D341Med (cell line): ENCODE data around the gene TRIM43.
"Not testable (repeated sequence)": the region's sequence is repeated elsewhere in the genome, so short reads cannot be mapped to it uniquely, and the experiment has no call there.

Experiments used
- DNase-seq: peaks from one replicate; pipeline ENCODE4 v3.0.0; 2012; ENCODE audit warnings: low spot score

The TRIM43 gene

DNA sequence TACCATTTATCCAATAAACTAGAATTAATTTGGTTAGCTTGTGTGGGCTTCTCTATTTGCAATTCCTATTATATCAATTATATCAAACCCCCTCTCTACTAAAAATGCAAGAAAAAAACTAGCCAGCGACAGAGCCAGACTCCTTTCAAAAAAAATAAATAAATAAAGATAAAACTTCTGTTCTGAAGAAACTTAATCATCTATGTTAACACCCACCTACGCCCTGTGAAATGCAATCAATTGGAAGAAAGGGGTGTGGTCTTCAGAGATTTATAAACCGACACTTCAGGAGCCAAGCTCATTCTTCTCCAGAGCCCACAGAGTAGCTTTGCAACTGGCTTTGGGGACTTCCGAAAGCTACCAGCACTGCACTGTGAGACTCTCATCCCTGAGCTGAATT lies at the start of gene TRIM43:
Gene TRIM43 (plus strand): TSS at position 301 of the 400 bp plus-strand sequence. CDS start 2,023 bp downstream, outside the sequence.
- not testable (repeated sequence) for DNase-seq

DNA sequence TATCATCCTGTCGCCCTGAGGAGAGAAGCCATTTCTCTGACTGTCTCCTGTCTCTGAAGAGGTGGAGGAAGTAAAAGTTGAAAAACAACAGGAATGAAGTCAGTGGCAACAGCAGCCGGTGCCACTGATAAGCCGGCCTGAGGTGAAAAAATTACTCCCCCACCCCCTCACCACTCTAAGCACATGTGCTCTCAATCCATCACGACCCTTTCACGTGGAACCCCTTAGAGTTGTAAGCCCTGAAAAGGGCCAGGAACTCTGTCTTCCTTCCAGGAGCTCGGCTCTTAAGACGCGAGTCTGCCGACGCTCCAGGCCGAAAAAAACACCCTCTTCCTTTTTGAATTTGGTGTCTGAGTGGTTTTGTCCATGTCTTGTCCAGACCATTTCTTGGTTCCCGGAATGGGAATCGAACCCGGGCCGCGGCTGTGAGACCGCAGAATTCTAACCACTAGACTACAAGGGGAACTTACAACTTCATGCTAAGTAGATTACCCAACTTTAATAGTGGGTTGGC lies 40.7 kb upstream of the TRIM43 start:
- DNase-seq, result no peak

DNA sequence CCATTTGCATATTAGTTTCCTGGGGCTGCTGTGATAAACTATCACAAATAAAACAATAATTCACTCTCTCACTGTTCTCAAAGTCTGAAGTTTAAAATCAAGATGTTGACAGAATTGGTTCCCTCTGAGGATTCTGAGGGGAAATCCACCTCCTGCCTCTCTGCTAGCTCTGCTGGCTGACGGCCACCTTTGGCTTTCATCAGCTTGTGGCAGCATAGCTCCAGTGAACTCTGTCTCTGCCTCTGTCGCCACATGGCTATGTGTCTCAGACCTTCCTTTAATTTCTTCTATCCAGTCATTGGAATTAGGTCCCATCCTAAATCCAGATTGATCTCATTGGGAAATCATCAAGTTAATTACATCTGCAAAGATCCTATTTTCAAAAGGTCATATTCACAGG lies 38.9 kb upstream of the TRIM43 start:
- DNase-seq, result no peak

DNA sequence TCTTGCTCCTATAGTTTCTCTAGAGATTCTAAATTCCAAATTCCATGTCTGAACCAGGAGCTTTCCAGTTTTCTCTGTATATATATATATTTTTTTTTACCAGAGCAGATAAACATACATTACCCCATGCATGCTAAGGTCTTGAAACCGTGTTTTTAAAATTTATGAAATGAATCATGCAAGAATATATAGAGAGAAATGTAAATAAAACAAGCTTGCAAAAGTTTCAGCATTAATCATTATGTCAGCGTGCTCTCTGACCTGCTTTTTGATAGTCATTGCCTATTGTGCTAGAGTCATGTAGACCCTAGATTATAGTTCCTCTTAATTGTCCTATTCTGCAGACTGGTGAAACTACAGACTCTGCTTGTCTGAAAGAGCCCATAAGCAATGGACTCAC lies 22.6 kb upstream of the TRIM43 start:
- no peak for DNase-seq

DNA sequence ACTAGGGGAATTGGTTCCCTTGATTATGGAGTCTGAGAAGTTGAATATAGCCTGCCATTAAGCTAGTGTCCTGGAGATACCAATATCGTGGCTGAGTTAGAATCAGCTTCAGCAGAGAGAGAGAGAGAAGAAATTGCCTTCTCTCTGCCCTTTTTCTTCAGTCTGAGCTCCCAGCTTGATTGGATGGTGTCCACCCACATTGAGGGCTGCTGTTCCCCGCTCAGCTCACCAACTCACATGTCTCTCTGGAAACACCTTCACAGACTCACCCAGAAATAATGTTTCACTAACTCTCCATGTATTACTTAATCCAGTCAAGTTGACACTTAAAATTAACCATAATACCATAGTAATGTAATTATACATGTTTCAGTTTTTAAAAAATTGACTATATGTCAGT lies 17.9 kb upstream of the TRIM43 start:
- DNase-seq, result no peak

DNA sequence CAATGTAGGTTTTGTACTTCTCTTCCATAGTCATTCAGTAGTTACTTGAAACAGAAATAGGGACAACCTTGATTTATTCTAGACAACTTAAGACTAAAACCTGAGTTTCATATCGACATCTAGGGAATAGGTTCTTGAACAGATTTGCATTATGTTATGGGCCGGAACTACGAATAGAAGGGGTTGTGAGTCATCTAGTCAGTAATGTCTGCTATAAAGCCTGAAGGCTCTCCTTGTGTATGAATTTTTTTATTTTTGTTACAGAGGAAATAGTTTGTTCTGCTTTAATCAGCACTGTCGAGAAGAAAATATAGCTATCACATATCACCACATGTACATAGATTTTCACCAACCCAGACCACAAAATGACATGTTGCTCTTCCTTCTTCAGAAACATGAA lies 17.3 kb upstream of the TRIM43 start:
- DNase-seq, result no peak

DNA sequence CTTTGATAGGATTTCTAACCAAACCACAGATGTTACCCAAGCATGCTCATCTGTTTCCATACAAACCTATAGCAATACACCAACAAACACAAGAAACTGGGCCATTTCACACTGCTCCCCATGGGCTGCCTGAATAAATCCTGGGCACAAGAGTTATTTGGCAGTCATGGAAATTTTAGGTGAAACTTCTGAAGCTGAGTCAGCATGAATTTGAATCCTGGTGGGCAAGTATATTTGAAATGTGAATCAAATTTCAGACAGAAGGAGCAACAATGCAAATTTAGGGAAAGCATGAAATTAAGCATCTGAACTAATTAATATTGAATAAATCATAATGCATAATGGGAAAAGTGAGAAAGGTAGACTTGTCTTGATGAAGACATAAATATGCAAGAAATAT lies 15.9 kb upstream of the TRIM43 start:
- no peak for DNase-seq

DNA sequence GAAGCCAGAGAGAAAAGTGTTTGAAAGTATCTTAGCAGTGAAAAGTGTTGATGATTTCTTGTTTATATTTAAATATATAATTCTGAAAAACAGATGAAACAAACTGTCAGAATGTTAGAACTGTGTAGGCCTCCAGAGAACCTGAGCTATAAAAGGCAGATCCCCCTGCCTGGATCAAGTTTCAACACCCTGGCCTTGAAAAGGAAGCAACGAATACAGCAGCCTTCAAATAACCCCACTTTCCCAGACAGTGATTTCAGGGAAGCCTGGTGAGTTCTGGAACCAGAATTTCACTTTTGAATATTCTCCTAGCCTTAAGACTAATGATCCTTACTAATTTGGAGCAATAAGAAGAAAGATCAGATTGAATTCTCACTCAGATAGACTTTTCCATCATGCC lies 13.3 kb upstream of the TRIM43 start:
- DNase-seq, result no peak

DNA sequence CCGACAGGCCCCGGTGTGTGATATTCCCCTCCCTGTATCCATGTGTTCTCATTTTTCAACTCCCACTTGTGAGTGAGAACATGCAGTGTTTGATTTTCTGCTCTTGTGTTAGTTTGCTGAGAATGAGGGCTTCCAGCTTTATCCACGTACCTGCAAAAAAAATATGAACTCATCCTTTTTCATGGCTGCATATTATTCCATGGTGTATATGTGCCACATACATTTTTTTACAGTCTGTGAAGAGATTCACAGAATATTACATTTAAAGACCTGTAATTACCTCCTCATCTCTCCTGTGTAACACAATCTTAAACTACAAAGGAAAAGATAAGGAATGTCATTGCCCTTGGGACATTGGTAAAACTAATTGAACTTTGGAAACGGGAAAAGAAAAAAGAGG lies 8.3 kb upstream of the TRIM43 start:
- not testable (repeated sequence) for DNase-seq

DNA sequence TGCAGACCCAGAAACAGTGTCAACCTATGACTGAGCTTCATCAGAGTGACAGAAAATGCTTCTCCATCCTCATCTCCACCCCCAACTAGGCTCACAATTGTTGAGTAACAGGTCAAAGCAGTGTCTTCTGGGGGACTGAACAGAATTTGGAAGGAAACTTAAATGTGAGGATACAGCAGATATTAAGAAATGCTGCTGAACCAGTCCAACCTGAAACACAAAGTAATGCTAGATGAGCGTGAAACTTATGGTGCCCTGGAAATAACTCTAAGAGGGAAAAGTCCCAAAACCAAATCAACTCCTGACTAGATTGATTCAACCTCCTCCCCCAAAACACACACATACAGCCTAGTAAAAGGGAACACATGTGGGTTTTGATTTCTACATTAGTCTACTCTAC lies 7.5 kb upstream of the TRIM43 start:
- DNase-seq, result not testable (repeated sequence)

DNA sequence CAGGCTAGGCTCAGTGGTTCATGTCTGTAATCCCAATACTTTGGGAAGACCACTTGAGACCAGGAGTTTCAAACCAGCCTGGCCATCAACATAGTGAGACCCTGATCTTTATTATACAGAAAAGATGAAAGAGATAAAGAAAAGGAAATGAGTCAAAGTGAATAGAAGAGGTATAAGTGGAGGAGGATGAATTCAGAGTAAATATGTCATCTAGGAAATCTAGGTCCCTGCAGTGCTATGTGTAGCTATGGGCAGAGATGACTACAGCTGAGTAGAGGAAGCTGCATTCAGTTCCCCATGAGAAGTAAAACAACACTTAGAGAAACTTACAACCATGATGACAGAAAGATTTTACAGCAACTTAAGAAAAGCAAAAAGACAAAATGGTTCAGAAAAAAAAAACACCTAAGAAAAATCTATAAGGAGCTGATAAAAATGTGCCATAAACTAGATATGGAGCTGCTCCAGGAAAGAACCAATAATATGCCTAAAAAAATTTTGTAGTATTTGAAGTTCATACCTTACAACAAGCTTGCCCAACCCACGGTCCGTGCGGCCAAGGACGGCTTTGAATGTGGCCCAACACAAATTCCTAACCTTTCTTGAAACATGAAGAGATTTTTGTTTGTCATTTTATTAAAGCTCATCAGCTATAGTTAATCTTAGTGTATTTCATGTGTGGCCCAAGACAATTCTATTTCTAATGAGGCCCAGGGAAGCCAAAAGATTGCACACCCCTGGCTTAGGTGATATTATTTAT lies 1.8 kb upstream of the TRIM43 start:
- DNase-seq, result not testable (repeated sequence)

DNA sequence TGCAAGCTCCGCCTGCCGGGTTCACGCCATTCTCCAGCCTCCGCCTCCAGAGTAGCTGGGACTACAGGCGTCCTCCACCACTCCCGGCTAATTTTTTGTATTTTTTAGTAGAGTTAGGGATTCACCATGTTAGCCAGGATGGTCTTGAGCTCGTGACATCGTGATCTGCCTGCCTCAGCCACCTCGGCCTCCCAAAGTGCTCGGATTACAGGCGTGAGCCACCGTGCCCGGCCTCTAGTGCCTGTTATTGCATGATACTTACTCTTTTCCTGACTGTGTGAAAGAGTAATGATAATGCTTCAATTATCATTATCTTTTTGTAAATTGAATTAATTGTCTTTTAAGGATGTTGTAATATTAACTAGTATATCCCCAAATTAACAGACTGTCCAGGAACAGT lies 1.2 kb downstream of the TRIM43 start:
- not testable (repeated sequence) for DNase-seq

DNA sequence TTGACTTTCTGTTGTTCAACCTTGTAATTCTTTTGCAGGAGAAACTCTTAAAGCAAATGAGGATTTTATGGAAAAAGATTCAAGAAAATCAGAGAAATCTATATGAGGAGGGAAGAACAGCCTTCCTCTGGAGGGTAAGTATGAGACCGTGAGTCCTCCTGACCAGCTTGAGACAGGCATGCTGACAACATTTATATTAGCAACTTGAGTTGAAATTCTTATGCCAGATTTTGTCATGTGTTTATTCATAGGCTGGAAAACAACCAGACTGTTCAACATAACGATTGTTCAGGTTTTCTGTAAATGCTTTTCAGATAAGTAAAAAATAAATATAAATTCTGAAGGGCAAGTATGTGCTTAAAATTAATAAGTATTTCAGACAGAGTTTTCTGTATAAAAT lies 3.2 kb downstream of the TRIM43 start:
- DNase-seq, result not testable (repeated sequence)

DNA sequence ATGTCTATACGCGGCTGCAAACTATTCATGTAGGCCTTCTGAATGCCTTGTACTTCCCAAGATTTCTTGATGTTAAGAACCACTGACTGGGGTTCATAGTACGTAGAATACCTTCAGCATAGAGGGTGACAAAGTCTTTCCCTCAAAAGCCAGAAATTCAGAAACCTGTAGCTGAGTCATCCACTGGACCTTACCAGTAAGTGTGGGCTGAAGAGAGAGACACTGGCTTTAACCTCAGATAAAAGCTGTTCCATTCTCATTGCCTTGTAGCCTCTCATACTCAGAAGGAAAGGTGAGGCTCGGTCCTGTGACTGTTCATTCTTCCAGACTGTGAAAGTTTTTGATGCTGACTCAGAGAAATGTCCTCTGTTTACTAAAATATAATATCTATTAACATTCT lies 9.5 kb downstream of the TRIM43 start:
- not testable (repeated sequence) for DNase-seq

DNA sequence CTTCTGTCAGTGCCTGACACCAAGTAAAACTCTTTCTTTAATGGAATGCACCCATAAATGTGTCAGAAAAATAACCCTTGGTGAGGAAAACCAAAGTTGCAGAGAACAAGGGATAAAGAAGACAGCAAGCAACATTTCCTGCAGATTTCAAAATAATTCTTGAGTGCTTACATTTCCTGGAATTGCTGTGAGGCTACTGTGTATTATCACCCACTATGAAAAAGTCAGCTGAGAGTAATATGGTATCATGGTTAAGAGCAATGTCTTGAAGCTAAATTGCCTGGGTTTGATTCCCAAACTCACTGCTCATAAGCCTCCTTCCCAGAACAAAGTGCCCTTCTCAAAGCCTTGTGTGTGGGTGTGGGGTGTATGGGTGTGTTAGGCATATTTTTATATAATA lies 10.3 kb downstream of the TRIM43 start:
- not testable (repeated sequence) for DNase-seq

DNA sequence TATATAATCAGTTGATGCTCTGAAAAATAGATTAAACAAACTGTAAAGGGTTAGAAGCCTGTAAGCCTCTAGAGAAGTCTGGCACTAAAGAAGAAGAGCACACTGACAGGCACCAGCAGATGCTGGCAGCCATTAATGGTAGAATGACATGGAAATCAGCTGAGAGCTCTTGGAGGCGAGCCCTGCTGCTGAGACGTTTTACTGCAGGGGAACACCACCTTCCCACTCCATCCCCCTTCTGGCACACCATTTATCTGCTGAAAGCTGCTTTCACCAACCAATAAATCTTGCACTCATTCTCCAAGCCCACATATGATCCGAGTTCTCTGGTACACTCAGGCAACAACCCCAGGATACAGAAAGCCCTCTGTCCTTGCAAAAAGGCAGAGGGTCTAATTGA lies 16.6 kb downstream of the TRIM43 start:
- not testable (repeated sequence) for DNase-seq

DNA sequence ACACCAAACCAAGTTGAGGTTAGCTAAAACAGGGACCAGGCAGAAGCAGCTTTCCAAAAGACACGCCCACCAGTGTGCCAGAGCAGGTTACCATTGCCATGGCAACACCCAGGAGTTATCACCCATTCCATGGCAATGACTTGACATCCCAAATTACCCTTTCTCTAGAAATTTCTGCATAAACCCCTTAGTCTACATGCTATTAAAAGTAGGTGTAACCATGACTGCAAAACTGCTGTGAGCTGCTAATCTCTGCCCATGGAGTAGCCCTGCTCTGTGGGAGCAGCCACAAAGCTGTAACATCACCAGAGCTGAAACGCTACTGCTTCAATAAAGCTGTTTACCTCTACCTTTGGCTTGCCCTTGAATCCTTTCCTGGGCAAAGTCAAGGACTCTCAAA lies 18.0 kb downstream of the TRIM43 start:
- not testable (repeated sequence) for DNase-seq

DNA sequence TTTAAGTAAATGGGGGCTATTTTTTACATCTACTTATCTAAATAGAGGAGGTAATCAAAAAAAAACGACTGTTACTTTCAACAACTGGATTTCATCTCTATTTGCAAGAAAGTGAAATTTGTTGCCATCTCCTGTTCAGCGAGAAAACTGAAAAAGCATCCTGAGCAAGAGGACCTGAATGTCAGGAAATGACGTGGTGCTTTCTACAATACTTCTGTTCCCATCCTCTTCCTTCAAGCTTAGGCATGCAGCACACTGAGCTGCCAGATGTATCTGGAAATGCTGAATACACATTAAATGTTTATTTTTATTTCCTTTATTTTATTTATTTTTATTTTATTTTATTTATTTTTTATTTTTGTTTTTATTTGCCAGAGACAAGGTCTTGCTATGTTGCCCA lies 21.2 kb downstream of the TRIM43 start:
- DNase-seq, result not testable (repeated sequence)

DNA sequence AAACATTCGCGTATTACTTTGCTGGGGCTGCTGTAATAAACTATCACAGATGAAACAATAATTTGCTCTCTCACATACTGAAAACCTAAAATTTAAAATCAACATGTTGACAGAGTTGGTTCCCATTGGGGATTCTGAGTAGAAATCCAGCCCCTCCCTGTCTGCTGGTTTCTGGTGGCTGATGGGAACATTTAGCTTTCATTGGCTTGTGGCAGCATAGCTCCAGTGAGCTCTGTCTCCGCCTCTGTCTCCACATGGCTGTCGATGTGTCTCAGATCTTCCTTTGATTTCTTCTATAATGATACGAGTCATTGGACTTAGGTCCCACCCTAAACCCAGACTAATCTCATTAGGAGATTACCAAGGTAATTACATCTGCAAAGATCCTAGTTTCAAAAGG lies 30.9 kb downstream of the TRIM43 start:
- not testable (repeated sequence) for DNase-seq

DNA sequence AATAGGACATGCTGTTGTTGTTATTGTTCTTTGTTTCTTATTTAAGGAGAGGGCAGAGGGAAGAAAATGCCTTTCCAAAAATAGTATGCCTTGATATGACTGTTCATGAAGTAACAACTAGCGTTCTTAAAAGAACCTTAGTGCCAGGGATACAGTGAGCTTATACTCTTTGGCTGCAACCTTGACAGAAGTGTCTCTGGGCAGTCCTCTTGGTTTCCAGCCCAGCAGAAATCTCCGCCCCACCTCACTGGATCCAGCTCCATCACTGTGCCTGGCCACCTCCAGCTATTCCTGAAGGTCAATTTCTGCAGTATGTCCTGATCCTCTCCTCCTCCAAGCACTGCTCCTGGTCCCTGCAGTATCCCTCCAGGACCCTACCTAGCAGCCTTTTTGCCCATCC lies 39.2 kb downstream of the TRIM43 start:
- DNase-seq, result not testable (repeated sequence)

DNA sequence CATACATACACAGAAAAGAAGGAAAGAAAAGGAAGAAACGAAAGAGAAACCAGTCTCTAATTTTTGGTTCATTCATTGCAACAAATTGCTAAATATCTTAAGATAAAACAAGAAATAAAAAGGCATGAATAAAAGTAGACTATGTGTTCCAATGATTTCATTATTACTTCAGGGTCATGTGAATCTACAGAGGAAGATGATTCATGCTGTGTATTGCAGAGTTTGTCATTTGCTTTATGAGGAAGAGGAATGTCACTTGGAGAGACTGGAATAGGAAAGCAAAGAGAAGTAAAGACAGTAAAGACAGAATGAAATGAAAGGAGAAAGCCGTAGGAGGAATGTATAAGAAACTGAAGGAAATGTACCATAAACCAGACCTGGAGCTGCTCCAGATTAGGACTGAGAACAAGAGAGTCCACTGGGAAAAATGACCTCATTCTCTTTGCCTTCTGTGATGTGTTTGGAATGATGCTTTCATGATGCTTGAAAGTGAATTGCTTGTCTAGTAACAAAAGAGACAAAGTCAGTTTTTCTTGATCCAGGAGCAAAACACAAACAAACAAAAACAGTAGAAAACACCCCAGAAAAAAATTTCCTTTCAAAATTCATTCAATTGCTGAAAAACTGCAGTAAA lies 41.9 kb downstream of the TRIM43 start:
- not testable (repeated sequence) for DNase-seq

DNA sequence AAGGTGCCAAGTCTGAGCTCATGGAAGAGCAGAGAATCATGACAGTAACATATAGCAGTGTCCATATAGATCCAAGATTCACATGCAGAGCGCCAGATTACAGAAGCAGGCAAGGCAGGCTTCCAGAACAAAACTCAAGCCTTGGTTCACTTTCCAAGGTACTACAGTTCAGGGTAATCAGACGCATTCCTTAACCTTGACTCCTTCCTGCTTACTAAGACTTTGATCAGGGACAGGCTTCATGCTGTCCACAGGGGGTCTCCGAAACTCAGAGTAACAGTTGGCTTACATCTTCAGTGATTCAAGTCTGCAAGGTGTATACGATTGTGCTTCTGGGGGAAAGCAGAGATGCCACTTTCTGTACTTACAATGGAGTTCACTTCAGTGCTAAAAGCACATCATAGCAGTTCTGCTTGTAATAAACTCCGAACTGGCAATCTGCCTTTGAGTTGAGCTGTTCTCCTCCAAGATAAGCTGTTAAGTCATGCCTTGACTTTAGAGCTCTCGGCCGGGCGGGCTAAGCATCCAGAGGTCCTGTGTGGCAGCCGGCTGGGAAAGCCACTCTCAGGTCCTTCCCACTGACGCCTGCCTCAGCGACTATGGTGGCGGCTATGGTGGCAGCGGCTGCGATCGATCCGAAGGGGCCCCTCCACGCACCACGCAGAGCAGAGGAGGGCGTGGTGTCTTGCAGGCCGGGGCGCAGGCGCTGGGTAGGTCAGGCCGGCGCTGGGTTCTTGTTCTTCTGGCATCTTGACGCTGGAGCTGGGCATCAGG lies 48.9 kb downstream of the TRIM43 start:
- not testable (repeated sequence) for DNase-seq

DNA sequence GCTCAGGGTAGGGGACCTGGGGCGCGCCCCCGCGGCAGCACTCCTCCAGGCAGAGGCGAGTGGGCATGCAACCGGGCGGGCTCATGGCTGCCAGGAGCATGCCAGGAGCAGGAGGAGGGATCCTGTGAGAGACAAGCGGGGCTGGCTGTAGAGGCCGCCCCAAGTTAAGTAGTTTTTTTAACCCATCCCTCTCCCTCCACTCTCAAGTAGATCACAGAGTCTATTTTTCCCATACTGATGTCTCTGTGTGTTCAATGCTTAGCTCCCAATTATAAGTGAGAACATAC lies 49.4 kb downstream of the TRIM43 start:
- DNase-seq, result not testable (repeated sequence)
